Measurements from ENCODE around the gene SSRP1. TPM values are rescaled to one million over a fixed set of nuclear protein-coding genes. Genes with fewer than 3 reads are reported as not detected.

Gene SSRP1
- total and polyA plus RNA-seq, 2 of the 4 experiments (the other 2 are of a cell fraction): 106 to 146 TPM

DNA sequence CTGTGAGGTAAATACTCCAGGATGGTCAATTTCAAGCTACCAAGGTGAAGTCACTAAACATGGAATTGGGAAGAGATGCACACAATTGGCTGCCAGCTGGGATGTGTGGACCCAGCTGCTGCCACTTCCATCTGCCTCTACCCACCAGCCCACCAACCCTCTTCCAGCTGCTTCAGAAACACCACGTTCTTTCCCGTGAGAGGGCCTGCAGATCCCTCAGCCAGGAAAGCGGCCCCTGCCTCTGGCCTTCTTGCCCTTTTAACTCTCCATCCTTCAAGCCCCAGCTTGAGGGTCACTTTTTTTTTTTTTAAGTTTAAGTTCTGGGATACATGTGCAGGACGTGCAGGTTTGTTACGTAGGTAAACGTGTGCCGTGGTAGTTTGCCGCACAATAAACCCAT is 25.3 kb upstream of the SSRP1 start:
- TF ChIP-seq, protein P1, sequence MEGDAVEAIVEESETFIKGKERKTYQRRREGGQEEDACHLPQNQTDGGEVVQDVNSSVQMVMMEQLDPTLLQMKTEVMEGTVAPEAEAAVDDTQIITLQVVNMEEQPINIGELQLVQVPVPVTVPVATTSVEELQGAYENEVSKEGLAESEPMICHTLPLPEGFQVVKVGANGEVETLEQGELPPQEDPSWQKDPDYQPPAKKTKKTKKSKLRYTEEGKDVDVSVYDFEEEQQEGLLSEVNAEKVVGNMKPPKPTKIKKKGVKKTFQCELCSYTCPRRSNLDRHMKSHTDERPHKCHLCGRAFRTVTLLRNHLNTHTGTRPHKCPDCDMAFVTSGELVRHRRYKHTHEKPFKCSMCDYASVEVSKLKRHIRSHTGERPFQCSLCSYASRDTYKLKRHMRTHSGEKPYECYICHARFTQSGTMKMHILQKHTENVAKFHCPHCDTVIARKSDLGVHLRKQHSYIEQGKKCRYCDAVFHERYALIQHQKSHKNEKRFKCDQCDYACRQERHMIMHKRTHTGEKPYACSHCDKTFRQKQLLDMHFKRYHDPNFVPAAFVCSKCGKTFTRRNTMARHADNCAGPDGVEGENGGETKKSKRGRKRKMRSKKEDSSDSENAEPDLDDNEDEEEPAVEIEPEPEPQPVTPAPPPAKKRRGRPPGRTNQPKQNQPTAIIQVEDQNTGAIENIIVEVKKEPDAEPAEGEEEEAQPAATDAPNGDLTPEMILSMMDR (conservative IDR thresholded peaks at IDR 0.05; ENCODE audit: low read depth, low read length): no peak
- Histone ChIP-seq H3K18ac (ENCODE audit: low read depth, low read length) (no peak overlapping the region), H3K23ac (ENCODE audit: low read depth, low read length) (no peak overlapping the region), H3K27me3 (ENCODE audit: control insufficient read depth, insufficient read depth, low read length) (peaks cover 46% of the 10 kb centered on the region), H3K14ac (replicated peaks; ENCODE audit: low read depth, low read length) (no peak overlapping the region), H4K91ac (ENCODE audit: insufficient read depth, low read depth, low read length) (no peak overlapping the region), H2BK5ac (ENCODE audit: low read depth, low read length, poor library complexity, severe bottlenecking) (no peak overlapping the region), H4K8ac (ENCODE audit: low read depth in 2 of 2, low read length in 2 of 2) (no peak overlapping the region), H3K4me3 (ENCODE audit: insufficient read depth, low read depth, low read length) (no peak overlapping the region), H2AK5ac (ENCODE audit: low read depth, low read length) (no peak overlapping the region), H3K4ac (ENCODE audit: low read depth, low read length) (no peak overlapping the region), H3K36me3 (ENCODE audit: control insufficient read depth, insufficient read depth, low read length) (no peaks in the 10 kb centered on the region), H2BK15ac (ENCODE audit: low read depth, low read length) (no peak overlapping the region), H4K20me1 (ENCODE audit: insufficient read depth, low read length) (no peaks in the 10 kb centered on the region), H3K9me1 (ENCODE audit: insufficient read depth, low read length) (no peaks in the 10 kb centered on the region), H2AK9ac (replicated peaks; ENCODE audit: low read depth, low read length, poor library complexity) (no peak overlapping the region), H3K79me1 (ENCODE audit: low read depth in 1 of 2, low read length in 2 of 2) (no peaks in the 10 kb centered on the region), H3K4me2 (ENCODE audit: low read depth, low read length) (no peak overlapping the region), H3K4me1 (ENCODE audit: control insufficient read depth, insufficient read depth, low read length) (no peaks in the 10 kb centered on the region), H2BK120ac (ENCODE audit: low read depth, low read length) (no peak overlapping the region), H3K27ac (ENCODE audit: insufficient read depth, low read length) (no peak overlapping the region), H3K9ac (ENCODE audit: low read depth, low read length) (no peak overlapping the region), H2BK20ac (ENCODE audit: low read depth, low read length) (no peak overlapping the region), H3K9me3 (ENCODE audit: control insufficient read depth, insufficient read depth, low read length) (peaks cover 3% of the 10 kb centered on the region; the same call in 1 of the 2 replicates), H2AFZ (replicated peaks; ENCODE audit: low read length, poor library complexity) (no peak overlapping the region), H4K5ac (ENCODE audit: low read depth, low read length) (no peak overlapping the region), H3K56ac (ENCODE audit: extremely low read depth, insufficient read depth, low read length) (no peak overlapping the region)
- in situ Hi-C loops (cut with MboI; ENCODE audit: low sequenced_read_pairs): loop anchor here (25.0 kb wide), 1 partner anchor 524 kb away; no protein-coding TSS in a partner anchor
- DNase-seq (no peak), ATAC-seq (ENCODE audit: low read depth) (no peak)
- 60% methylated on average over 2 of the region's 8 CpGs; no CpG with 5 or more reads in 1 of the 2 experiments for WGBS, 2 experiments (ENCODE audit: extremely low coverage in 2 of 2, insufficient read length in 1 of 2)
- intact Hi-C loops (cut with micrococcal nuclease): no loop called here
- BruUV-seq (replicated peaks): no TSS peak
- POLR2A ChIA-PET (ENCODE audit: unreplicated experiment): no interaction called here
- dilution Hi-C loops (cut with HindIII; ENCODE audit: low sequenced_read_pairs, unreplicated experiment): no loop called here
- CTCF ChIA-PET: interaction anchor here (0.6 kb wide), 2 partner anchors 17 to 86 kb away, joined by 3 read pairs; no protein-coding TSS in a partner anchor
